Left lung (tissue), 10 donors: ENCODE measurements around the gene MOBP. TPM values are rescaled to one million over a fixed set of nuclear protein-coding genes. Genes with fewer than 3 reads are reported as not detected.

Experiments used
- ATAC-seq: fragments of 200-7000 bp; cut with Tn5 transposase; one replicate; pipeline ENCODE4 v1.9.1; 2020; ENCODE audit warnings: moderate library complexity
- DNase-seq, 4 donors: peaks; one replicate each; pipeline ENCODE4 v3.0.0-alpha.2; 2013 to 2020
- H3K27ac ChIP-seq, 2 donors: fragments of 200-600 bp; sonication (generic) in 1 of 2; one replicate each; pipeline versions ENCODE4 v1.5.0 to v1.8.0; 2020 to 2021
- H3K27me3 ChIP-seq, 2 donors: fragments of 200-600 bp; sonication (generic) in 1 of 2; one replicate each; pipeline versions ENCODE4 v1.5.0 to v1.8.0; 2020 to 2021
- H3K36me3 ChIP-seq, 2 donors: fragments of 200-600 bp; sonication (generic) in 1 of 2; one replicate each; pipeline versions ENCODE4 v1.5.0 to v1.8.0; 2020 to 2021
- H3K4me1 ChIP-seq, 2 donors: fragments of 200-600 bp; one replicate each; pipeline ENCODE4 v1.8.0; 2021
- H3K4me3 ChIP-seq, 2 donors: fragments of 200-600 bp; sonication (generic) in 1 of 2; one replicate each; pipeline versions ENCODE4 v1.5.0 to v1.8.0; 2020 to 2021; ENCODE audit warnings: mild to moderate bottlenecking in 1 of 2
- H3K9me3 ChIP-seq, 2 donors: fragments of 200-600 bp; sonication (generic) in 1 of 2; one replicate each; pipeline versions ENCODE4 v1.5.0 to v1.8.0; 2020 to 2021
- intact Hi-C, 2 donors: fragments of 100-400 bp; cut with DNase I; formaldehyde crosslinking; loops; one replicate each; pipeline versions ENCODE4 v1.11.2 to v1.14.2; 2022
- polyA plus RNA-seq, 6 donors: library from polyadenylated mRNA; unstranded; fragments of 120-200 nt; gene quantifications; one replicate each; pipeline ENCODE4 v1.2.1, GENCODE V29; 2013; ENCODE audit not compliant: insufficient read length in 6 of 6
- total RNA-seq, 2 donors: library from RNA; stranded (reverse); fragmentation: NEBNext Ultra II Directional; extraction: Animal tissue kit (Norgen Biotek cat#: 25700); gene quantifications; one replicate each; pipeline ENCODE4 v1.2.1, GENCODE V29; 2021
- TF ChIP-seq, protein P1 (sequence below), 2 donors: fragments of 200-600 bp; sonication (generic) in 1 of 2; IDR thresholded peaks; one replicate each; pipeline versions ENCODE4 v1.5.0 to v1.8.0; 2021; ENCODE audit warnings: antibody characterized with exemption in 2 of 2
- donor health status: DM: no; HTN: yes; CAD: no.
- donor health status: DM: no; HTN: no; CAD: no.

The MOBP gene
- total and polyA plus RNA-seq, 8 donors, result 0.08 to 0.55 (median 0.18) TPM

DNA sequence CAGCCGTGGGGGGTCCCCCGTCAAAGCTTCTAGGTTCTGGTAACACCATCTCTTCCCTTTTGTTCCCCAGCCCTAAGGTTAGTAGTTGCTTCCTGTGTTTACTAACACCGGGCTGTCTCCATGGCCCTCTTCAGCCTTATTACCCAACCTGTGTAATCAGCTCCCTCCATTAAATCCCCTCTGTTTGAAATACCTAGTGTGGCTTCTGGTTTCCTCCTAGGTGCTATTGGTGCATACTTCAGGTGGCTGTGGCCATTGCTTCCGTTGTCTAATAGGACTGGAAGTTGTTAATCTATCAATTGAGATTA is 35.3 kb downstream of the MOBP start:
- no peaks in the 10 kb centered on the region for H3K36me3 ChIP-seq
- no peak overlapping the region for H3K27ac ChIP-seq
- ATAC-seq (no peak), DNase-seq (no peak)
- H3K27me3 ChIP-seq, result peaks cover 33 to 56% of the 10 kb centered on the region in 2 donors
- no peaks in the 10 kb centered on the region for H3K4me1 ChIP-seq
- no peaks in the 10 kb centered on the region for H3K9me3 ChIP-seq
- intact Hi-C loops, result no loop called here
- H3K4me3 ChIP-seq, result no peak overlapping the region
- TF ChIP-seq, protein P1, sequence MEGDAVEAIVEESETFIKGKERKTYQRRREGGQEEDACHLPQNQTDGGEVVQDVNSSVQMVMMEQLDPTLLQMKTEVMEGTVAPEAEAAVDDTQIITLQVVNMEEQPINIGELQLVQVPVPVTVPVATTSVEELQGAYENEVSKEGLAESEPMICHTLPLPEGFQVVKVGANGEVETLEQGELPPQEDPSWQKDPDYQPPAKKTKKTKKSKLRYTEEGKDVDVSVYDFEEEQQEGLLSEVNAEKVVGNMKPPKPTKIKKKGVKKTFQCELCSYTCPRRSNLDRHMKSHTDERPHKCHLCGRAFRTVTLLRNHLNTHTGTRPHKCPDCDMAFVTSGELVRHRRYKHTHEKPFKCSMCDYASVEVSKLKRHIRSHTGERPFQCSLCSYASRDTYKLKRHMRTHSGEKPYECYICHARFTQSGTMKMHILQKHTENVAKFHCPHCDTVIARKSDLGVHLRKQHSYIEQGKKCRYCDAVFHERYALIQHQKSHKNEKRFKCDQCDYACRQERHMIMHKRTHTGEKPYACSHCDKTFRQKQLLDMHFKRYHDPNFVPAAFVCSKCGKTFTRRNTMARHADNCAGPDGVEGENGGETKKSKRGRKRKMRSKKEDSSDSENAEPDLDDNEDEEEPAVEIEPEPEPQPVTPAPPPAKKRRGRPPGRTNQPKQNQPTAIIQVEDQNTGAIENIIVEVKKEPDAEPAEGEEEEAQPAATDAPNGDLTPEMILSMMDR (IDR thresholded peaks at IDR 0.05), result no peak

DNA sequence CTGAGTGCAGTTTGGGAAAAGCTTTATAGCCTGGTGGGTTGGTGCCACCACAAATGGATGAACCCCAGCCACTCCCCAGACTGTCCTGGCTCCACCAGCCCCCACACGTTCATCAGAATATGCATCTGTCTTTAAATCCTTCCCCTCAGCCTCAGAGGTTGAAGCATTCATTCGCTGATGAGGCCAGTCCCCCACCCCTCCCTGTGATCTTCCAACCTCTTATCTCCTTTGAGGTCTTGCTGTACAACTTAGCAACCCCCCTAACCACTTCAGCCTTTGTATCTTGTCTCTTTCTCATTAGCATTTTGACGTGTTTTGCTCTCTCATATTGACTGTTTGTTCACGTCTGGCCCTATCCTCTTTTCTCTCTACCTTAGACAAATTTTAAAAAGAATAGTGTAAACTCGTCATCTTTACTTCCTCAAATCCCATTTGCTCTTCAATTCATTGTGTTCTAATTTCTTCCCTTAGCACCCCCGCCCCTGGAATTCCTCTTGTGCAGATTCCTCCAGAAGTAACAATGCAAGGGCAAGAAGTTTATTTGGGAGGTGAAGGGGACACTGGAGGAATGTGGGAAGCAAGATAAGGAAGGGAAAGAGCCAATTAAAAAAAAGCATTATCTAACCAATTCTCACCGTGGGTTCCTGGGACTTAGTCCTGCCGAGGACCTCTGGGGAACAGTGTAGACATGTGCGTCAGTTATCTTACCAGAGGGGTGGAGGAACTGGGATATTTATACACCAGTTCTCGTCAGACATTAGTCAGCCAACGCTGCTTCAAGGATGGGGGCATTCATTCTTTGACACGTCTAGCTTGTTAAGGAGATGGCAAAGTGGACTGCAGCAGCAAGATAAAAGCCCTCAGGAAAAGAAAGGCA is 38.6 kb downstream of the MOBP start:
- ATAC-seq (no peak), DNase-seq (no peak)
- H3K27me3 ChIP-seq, result peaks cover 20 to 30% of the 10 kb centered on the region in 2 donors
- intact Hi-C loops, result no loop called here
- H3K9me3 ChIP-seq, result no peaks in the 10 kb centered on the region
- H3K36me3 ChIP-seq, result no peaks in the 10 kb centered on the region
- TF ChIP-seq, protein P1 (IDR thresholded peaks at IDR 0.05), result no peak
- no peak overlapping the region for H3K4me3 ChIP-seq
- no peaks in the 10 kb centered on the region for H3K4me1 ChIP-seq
- H3K27ac ChIP-seq, result no peak overlapping the region

DNA sequence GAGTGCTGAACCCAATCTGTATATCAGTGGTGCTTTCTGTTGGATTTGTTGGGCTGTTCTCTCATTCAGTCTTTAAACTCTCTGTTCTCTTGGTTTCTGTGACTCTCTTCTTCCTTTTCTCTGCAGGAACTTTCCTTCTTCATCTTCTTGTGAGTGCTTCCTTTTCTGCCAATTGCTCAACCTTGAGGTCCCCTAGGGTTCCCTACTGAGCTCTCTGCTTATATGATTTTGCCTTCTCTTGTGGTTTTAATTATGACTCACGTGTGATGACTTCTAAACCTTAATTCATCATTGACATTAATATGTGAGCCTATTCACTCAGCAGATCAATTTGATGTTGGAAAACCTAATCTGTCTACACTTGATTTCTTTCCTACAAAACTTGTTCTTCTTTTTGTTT is 39.4 kb downstream of the MOBP start:
- intact Hi-C loops, result no loop called here

DNA sequence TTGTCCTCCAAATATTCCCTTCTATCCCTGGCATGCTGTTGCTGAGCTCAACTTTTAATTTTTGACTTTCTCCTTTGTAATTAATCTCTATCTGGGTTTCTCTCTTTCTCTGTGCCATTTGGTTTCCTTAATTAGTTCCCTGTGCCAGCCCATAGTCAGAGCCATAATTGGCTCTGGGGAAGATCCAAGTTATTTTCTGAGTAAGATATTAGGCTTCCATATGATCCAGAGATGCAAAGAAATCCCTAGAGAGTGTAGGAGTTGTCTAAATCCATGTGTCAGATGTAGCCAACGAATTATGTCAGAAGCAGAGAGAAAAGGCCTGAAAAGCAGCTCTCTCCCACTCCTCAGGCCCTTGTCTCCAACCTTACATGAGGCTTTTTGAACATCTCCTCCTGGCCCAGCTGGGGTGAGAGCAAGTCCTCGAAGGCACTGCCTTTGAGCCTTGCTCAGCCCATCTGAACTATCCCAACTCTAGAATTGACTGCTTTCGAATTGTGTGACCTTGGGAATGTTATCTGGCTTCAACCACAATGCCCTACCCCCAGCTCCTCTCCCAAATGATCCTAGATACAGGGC is 46.4 kb downstream of the MOBP start:
- H3K27ac ChIP-seq, result no peak overlapping the region
- DNase-seq (no peak), ATAC-seq (no peak)
- TF ChIP-seq, protein P1 (IDR thresholded peaks at IDR 0.05), result no peak
- no peaks in the 10 kb centered on the region for H3K9me3 ChIP-seq
- no peak overlapping the region for H3K4me3 ChIP-seq
- intact Hi-C loops, result no loop called here
- no peaks in the 10 kb centered on the region for H3K36me3 ChIP-seq
- H3K4me1 ChIP-seq, result no peaks in the 10 kb centered on the region
- no peaks in the 10 kb centered on the region for H3K27me3 ChIP-seq

More for the DNA sequence above, 39.4 kb downstream of the MOBP start:
- no peaks in the 10 kb centered on the region for H3K4me1 ChIP-seq
- no peaks in the 10 kb centered on the region for H3K36me3 ChIP-seq
- TF ChIP-seq, protein P1 (IDR thresholded peaks at IDR 0.05), result no peak
- peaks cover 13 to 22% of the 10 kb centered on the region in 2 donors for H3K27me3 ChIP-seq
- no peak overlapping the region for H3K27ac ChIP-seq
- ATAC-seq, result no peak
- no peak for DNase-seq
- H3K9me3 ChIP-seq, result no peaks in the 10 kb centered on the region
- no peak overlapping the region for H3K4me3 ChIP-seq

DNA sequence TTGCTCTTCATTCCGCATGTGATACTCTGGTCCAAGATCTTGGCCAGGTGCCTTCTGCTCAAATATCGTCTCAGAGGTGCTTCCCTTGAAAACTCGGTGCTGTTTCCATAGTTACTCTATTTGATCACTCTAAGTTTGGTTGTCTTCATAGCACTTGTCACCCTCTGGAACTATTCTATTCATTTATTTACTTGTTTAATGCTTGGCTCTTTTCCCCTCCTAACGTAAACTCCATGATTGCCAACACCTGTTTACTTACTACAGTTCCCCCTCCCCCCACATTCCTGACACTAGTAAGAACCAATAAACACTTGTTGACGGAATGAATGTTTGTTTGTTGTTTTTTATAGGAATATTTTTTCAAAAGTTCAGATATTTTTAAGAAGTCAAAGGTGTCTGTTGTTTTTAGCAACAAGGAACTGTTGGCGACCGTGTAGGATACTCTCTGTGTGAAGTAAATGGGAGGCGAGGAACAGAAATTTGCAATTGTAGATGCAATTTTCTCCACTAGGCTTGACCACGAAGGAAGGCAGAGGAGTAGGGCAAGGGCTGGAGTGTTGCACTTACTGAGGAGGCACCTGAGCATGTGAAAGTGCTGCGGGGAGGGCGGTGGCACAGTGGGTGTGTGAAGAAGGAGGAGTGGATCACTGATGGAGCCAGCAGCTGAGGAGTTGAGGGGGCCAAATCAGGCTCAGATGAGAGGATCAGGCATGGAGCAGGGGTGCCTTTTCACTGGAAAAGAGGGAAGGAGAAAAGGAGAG is 48.4 kb downstream of the MOBP start:
- Histone ChIP-seq H3K27me3 (no peaks in the 10 kb centered on the region), H3K27ac (no peak overlapping the region), H3K9me3 (no peaks in the 10 kb centered on the region), H3K36me3 (no peaks in the 10 kb centered on the region), H3K4me1 (no peaks in the 10 kb centered on the region), H3K4me3 (no peak overlapping the region)
- DNase-seq, result peak in 1 of 4 donors; percentile 53
- intact Hi-C loops, result no loop called here
- TF ChIP-seq, protein P1 (IDR thresholded peaks at IDR 0.05), result no peak
- no peak for ATAC-seq
